HG02852 (cell line): ENCODE measurements around the gene PIK3CD.
"Not testable (repeated sequence)": the region's sequence is repeated elsewhere in the genome, so short reads cannot be mapped to it uniquely, and the experiment has no call there.

Experiments used
- ATAC-seq: cut with Tn5 transposase; IDR thresholded peaks from one replicate; pipeline ENCODE4 v1.9.1; 2021; ENCODE audit warnings: mild to moderate bottlenecking, moderate library complexity; ENCODE audit not compliant: unreplicated experiment

PIK3CD gene

DNA sequence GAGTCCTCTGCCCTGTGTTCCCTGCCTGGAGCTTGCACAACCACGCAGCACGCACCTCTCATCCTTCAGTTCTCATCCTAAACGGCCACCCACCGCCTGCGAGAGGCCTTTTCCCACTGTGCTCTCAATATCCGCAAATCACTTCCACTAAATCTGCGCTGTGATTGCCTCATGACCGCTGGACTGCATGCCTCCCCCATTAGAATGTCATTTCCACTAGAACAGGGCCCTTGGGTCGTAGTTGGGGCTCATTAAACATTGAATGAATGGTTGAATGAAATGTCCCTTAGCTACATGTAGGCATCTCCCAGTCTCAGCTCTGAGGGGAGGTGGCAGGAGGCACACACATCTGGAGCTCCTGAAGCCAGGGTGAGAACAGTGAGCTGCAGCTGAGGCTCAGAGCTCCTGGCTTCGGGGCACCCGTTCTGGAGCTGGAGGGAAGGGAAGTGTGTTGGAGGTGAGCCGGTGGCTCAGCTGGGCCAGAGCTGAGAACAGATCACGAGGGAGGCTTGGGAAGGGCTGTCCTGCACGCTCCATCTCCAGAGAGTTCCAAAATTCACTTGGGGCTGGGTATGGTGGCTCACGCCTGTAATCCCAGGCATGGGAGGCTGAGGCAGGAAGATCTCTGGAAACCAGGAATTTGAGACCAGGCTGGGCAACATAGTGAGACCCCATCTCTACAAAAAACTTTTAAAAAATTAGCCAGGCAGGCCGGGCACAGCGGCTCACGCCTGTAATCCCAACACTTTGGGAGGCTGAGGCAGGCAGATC, 32.4 kb upstream of the PIK3CD start:
- no peak for ATAC-seq

DNA sequence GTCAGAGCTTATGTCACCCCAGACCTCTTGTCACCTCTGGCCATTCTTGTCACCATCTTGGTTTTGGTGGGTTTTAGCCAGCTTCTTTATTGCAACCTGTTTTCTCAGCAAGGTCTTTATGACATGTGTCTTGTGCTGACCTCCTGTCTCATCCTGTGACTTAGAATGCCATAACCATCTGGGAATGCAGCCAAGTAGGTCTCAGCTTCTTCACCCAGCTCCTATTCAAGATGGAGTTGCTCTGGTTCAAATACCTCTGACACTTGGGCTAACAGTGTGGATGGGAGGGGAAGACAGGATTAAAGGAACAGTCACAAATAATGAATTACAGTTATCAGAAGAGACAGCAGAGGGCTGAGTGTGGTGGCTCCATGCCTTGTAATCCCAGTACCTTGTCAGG, 30.5 kb upstream of the PIK3CD start:
- no peak for ATAC-seq

DNA sequence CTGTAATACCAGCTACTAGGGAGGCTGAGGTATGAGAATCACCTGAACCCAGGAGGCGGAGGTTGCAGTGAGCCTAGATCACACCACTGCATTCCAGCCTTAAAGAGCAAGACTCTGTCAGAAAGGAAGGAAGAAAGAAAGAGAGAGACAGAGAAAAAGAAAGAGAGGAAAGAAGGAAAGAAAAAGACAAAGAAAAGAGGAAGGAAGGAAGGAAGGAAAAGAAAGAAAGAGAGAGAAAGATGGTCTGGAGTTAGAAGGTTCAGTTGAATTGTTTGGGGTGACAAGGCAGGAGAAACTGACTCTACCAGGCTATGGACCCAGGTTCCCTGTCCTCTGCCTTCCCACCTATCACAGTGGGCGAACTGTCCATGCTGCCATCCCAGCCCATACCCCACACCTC, 27.4 kb upstream of the PIK3CD start:
- no peak for ATAC-seq

DNA sequence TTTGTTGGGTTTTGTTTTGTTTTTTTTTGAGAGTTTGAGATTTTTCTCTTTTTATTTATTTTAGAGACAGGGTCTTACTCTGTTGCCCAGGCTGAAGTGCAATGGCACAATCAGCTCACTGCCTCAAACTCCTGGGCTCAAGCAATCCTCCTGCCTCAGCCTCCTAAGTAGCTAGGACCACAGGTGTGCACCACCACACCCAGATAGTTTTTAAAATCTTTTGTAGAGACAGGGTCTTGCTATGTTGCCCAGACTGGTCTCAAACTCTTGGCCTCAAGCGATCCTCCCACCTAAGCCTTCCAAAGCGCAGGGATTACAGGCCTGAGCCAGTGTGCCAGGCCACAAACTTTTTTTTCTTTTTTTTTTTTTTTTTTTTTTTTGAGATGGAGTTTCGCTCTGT, 26.5 kb upstream of the PIK3CD start:
- ATAC-seq = not testable (repeated sequence)

DNA sequence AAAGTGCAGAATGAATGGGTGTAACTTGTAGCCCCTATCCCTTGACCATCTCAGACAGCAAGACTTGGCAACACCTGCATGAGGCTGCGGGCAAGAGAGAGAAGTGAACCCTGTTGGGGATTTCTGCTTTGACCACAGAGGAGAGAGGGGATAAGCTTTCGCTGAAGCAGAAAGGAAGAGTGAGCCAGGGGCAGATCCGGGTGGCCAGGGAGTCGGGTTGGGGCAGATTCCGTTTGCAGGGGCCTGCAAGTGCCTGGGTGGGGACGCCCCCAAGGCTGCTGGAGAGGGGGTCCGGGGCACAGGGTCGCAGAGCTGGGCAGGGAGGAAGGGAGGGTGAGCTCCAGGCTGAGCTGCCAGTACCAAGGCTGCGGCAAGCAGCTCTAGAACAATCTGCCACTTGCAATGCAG, 25.3 kb upstream of the PIK3CD start:
- ATAC-seq = no peak

DNA sequence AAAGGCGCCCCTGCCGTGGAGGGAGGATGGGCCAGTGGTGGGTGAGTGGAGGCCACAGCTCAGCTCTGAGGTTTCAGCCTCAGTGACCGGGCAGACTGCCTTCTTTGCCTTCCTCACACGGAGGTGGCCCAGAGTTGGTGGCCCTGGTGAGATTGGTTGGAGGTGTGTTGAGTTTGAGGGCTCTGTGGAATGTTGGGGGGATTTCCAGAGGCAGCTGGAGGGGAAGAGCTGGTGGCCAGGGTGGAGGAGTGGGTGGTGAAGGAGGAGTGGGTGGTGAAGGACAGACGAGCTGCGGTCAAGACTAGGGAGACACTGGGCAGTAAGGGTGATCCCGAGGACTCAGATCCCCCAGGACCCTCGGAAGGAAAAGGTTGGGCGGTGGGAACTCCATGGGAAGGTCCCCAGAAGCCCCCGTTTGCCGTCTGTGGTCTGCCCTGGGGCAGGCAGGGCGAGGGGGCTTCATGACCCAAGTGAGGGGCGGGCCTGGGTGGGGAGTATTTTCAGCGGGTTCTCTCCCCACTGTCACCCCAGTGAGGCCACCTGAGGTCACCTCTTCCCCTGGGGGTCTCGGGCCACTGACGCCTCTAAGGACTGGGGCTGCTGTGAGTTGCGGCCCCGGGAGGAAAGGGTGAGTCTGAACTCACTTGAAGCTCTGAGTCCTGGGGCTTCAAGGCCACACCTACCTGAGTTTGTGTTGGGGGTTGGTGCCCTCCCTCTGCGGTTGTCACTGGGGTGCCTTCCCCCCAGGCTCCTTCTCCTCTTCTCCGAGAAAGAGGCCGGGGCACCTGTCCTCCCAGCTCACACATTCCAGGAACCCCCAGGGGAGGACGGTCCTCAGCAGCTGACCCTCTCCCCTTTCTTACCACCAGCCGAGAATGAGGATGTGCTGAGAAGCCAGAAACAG, 22.7 kb upstream of the PIK3CD start:
- no peak for ATAC-seq

DNA sequence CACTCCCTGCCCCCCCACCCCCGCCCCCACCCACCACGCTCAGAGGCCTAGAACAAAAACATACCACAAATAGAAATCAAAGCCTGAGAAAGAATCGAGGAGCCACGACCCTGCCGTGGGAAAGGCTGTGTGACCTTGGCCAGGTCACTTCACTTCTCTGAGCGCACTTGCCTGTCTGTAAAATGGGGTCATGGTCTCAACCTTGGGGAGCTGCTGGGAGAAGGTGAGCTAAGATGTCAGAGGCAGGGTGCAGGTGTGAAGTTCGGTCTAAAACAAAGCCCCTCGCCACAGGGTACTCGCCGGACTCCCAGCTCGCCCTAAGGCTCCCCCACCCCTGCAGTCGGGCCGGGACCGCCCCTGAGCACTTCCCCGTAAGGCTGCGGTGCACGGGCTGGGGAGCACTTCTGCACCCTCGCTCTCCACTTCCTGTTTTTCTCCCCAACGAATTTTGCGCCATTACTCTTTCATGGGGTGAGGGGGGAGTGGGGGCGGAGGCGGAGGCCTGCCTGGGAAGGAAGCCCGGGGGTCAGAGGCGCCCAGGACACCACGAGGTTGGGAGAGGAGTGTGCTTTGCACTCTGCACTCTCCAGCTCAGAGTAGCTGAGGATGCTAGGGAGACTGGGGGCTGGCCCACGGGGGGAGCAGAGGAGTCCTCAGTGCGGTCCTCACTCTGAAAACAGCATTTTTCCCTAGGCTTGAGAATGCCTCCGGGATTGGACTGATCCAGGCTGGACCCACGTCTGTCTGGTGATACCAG, 21.9 kb upstream of the PIK3CD start:
- no peak for ATAC-seq

DNA sequence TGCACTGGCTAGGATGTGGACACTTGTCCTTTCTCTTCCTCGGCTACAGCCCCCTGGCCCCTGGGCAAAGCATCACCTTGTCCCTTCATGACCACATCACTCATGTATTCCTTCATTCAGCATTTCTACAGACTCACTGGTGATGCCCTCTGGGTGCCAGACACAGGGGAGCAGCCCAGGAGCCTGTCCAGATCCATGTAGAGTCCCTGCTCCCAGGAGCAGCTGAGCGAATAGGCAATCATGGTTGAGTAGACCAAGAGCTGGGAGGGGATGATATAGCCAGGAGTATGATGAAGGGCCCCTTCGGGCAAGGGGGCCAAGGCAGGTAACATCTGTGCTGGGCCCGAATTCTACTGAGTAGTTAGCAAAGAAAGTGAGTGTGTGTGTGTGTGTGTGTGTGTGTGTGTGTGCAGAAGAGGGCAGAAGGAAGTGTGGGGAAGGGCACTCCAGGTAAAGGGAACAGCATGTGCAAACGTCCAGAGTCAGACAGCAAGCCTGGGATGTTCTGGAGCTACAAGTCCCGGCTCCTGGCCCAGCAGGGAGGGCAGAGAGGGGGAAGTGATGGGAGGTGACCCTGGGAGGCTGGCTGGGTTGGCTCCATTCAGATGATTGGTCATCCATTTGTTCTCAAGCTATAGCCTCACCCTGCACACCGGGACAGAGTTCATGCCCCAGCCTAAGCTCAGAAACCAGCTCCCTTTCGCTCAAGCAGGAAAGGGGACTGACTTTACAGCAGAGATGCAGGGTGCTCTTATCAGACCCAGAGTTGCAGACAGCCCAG, 21.0 kb upstream of the PIK3CD start:
- ATAC-seq = no peak

DNA sequence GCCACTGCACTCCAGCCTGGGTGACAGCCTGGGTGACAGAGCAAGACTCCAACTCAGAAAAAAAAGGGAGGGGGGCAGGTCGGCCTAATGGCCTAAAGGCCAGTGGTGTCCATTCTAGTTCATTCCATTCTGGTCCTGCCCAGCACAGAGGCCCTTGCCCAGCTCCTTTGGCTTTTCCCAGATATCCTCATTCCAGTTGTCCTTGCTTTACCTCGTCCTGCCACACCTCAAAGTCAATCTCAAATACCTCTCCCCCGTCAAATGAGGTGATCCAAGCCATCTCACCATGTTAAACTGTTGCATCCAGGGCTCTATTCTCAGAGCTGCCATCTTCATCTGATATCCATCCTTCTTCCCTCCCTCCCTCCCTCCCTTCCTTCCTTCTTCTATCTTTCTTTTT, 19.9 kb upstream of the PIK3CD start:
- no peak for ATAC-seq

- no peak for ATAC-seq
Measured at GRCh38 chr1:9633493-9633892, 18.0 kb upstream of the PIK3CD start.

GRCh38 chr1:9634582-9634981, 16.9 kb upstream of the PIK3CD start:
- ATAC-seq = no peak

GRCh38 chr1:9639227-9639626, 12.3 kb upstream of the PIK3CD start:
- ATAC-seq = no peak

DNA sequence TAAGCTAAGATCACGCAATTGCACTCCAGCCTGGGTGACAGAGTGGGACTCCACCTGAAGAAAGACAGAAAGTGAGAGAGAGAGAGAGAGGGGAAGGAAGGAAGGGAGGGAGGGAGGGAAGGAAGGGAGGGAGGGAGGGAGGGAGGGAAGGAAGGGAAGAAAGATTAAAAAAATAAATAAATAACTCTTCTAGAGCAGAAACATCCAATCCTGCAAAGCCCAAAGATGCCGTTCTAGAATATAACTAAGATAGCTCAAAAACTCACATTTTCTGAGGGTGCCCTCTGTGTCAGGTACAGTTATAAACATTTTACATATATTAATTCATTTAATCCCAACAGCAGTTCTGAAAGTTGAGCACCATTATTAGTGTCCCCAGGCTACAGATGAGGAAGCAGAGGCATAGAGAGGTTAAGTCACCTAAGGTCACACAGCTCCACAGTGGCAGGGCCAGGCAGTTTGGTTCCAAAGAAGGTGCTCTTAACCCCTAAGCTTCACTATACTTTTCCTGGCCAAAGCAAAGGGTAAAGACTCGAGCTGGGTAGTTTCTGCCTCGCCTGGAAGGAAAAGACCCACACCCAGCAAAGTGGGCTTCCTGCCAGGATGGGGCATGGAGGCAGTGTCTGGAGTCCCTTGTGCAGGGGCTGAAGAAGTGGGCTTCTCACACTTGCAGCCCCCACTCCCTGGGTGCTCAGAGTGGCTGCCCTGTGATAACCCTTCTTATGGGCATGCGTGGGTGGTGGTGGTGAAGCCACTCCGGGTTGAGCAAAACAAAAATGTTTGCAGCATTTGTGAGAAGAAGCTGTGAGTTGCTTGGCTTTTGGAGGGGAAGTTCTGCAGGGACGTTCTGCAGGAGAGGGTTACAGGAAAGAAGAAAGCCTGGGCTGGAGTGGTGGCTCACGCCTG, 7.9 kb upstream of the PIK3CD start:
- ATAC-seq = no peak

DNA sequence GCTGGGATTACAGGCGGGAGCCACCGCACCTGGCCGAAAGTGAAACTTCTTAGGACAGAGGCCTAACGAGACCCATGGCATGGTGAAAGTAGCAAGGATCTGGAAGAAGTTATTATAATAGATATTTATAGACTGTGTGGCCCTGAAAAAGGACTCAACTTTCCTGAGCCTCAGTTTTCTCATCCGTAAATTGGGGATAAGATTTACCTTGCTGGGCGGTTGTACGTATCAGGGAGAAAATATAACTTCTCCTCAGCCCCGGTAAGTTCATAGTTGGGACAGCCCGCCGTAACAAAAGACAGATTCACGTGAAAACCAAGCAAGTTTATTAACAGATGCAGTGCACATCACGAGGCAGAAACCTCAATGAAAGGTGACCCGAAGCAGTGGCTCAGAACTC, 5.5 kb upstream of the PIK3CD start:
- ATAC-seq = no peak

GRCh38 chr1:9648171-9648570, 3.4 kb upstream of the PIK3CD start:
- no peak for ATAC-seq

DNA sequence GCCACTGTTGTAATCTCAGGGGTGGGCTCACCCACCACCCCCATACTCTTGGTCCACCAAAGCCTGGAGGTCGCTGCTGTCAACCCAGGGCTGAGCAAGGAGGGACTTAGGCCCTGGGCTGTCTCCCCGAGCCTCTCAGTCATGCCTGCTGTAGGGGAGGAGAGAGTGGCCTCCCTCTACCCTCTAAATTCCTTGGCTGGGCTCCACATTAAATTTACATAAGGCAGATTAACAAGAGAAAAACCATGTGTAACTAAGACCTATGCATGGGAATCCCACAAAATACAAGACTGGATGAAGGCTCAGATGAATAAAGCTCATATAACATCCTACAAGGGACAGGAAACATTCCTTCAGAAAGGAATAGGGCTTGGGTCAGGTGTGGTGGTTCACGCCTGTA, 1.8 kb upstream of the PIK3CD start:
- no peak for ATAC-seq

DNA sequence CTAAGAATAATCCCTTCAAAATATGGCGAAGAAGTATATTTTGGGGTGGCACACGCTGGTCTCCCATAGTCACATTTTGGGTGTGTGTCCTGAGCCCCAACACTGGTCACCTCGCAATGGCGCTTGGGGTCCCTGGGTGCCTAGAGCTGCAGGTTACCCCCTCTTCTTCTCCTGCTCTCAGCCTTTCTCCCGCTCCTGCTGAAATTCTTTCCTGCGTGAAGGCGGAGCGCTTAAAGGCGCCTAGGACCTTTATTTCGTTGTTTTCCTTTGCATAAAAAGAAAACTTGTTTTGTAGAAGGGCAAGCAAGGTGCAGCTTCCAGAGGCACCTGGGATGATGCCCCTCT, 339 bp upstream of the PIK3CD start:
- ATAC-seq = no peak

- no peak for ATAC-seq
Measured at GRCh38 chr1:9652379-9653209, 1.1 kb downstream of the PIK3CD start.

- ATAC-seq = no peak
Measured at GRCh38 chr1:9653210-9653490, 1.6 kb downstream of the PIK3CD start.
